HCT116 (cell line): ENCODE measurements around the gene SPDL1.

Experiments
- JUND ChIP-seq: IDR thresholded peaks from 2 replicates; pipeline ENCODE4 v1.6.1; 2012
- TF ChIP-seq, protein P1 (sequence below), 3 experiments: fragments of 200-600 bp in 1 of 3; sonication (generic) in 1 of 3; IDR thresholded peaks in 2 of 3; conservative IDR thresholded peaks in 1 of 3; 2 replicates each; pipeline ENCODE4 v1.5.1; 2012 to 2017; ENCODE audit warnings: low read depth in 2 of 3, low read length in 2 of 3, antibody characterized with exemption in 1 of 3, borderline replicate concordance in 1 of 3, control low read depth in 1 of 3, mild to moderate bottlenecking in 1 of 3, mixed read lengths in 1 of 3, mixed run types in 1 of 3, moderate library complexity in 1 of 3; ENCODE audit not compliant: insufficient read depth in 1 of 3

GRCh38 chr5:169557838-169558237 lies 25.7 kb upstream of the SPDL1 start:
- TF ChIP-seq JUND = no peak
- TF ChIP-seq, protein P1, sequence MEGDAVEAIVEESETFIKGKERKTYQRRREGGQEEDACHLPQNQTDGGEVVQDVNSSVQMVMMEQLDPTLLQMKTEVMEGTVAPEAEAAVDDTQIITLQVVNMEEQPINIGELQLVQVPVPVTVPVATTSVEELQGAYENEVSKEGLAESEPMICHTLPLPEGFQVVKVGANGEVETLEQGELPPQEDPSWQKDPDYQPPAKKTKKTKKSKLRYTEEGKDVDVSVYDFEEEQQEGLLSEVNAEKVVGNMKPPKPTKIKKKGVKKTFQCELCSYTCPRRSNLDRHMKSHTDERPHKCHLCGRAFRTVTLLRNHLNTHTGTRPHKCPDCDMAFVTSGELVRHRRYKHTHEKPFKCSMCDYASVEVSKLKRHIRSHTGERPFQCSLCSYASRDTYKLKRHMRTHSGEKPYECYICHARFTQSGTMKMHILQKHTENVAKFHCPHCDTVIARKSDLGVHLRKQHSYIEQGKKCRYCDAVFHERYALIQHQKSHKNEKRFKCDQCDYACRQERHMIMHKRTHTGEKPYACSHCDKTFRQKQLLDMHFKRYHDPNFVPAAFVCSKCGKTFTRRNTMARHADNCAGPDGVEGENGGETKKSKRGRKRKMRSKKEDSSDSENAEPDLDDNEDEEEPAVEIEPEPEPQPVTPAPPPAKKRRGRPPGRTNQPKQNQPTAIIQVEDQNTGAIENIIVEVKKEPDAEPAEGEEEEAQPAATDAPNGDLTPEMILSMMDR (IDR thresholded peaks at IDR 0.05 in 2 of 3, conservative IDR thresholded peaks at IDR 0.05 in 1 of 3; ENCODE audit: borderline replicate concordance in 1 of 3, insufficient read depth in 1 of 3, low read depth in 2 of 3, low read length in 2 of 3) = no peak
